ENCODE measurements around the gene PRKCA.
A peak's percentile ranks its signal among the peaks of the same experiment; 100 is the strongest.

PRKCA gene

DNA sequence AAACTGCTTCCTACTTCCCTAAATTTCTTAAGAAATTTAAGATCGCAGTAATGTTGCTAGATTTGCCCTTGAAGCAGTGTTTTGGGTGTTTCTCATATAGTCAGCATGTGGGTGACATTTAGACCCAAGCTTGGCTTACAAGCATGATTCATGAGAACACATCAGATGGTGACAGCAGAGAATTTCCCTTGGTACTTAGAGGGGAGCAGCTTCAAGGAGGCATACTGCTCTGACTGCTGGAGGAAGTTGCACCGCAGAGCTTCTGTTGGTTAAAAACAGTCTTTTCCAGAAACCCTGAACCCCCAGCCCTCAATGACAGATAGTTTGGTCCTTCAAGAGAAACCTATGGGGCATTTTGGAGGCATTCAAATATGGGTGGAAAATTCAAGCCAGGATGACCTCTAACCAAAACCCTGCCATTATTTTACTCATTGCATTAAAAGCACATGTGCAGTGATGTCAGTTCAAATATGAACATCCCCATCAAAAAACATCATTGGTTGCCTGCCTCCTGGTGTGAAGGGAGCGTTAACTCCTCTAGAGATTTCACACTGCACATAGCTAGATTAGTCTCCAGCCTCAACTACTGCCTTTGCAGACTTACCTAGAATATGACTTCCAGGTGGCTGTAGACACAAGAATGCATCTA lies 331.0 kb downstream of the PRKCA start:
- TF ChIP-seq, protein P1, sequence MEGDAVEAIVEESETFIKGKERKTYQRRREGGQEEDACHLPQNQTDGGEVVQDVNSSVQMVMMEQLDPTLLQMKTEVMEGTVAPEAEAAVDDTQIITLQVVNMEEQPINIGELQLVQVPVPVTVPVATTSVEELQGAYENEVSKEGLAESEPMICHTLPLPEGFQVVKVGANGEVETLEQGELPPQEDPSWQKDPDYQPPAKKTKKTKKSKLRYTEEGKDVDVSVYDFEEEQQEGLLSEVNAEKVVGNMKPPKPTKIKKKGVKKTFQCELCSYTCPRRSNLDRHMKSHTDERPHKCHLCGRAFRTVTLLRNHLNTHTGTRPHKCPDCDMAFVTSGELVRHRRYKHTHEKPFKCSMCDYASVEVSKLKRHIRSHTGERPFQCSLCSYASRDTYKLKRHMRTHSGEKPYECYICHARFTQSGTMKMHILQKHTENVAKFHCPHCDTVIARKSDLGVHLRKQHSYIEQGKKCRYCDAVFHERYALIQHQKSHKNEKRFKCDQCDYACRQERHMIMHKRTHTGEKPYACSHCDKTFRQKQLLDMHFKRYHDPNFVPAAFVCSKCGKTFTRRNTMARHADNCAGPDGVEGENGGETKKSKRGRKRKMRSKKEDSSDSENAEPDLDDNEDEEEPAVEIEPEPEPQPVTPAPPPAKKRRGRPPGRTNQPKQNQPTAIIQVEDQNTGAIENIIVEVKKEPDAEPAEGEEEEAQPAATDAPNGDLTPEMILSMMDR (conservative IDR thresholded peaks at IDR 0.05; ENCODE audit: low read depth): no peak
- CTCF ChIA-PET: no interaction called here

DNA sequence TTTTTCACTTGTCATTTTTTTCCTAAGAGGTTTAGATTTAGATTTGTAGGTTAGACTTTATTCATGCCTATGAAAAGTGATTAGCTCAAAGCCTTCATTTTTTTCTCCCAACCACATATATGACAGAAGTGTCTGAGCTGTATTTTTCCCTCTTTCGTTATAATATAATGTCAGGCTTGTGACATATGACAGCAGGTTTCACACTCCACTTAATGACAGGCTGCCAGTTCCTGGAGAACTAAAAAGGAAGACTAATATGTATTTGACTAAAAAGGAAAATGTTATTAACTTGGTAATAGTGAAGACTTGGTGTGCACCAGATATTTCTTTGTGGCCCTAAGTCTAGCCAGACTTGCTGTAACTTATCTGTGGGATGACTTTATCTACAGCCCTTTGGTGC lies 331.8 kb downstream of the PRKCA start:
- no peak overlapping the region for H3K27ac ChIP-seq
- ChIA-PET POLR2A (ENCODE audit: low non-redundant PET) (no interaction called here), CTCF (no interaction called here)
- TF ChIP-seq, protein P1 (conservative IDR thresholded peaks at IDR 0.05; ENCODE audit: low read depth): no peak
- DNase-seq (ENCODE audit: low spot score): no peak

More for the DNA sequence above, 331.0 kb downstream of the PRKCA start:
- POLR2A ChIA-PET (ENCODE audit: low non-redundant PET): no interaction called here
- H3K27ac ChIP-seq: no peak overlapping the region
- no peak for DNase-seq (ENCODE audit: low spot score)

DNA sequence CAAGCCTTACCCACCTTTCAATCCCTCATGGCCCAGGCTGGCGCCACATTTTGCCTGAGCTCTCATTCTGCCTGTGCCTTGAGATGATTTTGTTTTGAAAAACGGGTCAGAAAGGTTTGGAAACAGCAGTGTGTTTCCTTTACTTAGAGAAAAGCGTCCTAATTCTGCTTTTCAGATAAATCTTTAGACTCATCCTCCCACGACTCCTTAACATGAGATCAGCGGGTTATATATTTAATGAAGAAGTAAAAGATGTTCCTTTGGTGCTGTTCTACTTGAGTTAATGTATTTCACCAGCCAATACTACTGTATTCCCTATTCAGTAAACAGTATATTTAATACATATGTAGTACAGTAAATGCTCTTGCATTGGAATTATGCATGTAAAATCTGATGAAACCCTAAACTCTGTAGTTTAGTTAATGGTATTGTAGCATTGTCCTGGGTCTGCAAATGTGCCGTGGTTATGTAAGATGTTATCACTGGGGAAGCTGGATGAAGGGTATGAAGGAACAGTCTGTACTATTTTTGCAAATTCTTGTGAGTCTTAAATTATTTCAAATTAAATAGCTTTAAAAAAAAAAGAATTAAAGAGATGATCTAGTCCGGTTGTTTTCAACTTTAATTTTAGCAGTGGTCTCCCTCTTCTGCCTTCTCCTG lies 333.1 kb downstream of the PRKCA start:
- TF ChIP-seq, protein P1 (conservative IDR thresholded peaks at IDR 0.05; ENCODE audit: low read depth): no peak
- no peak for DNase-seq (ENCODE audit: low spot score)
- no peak overlapping the region for H3K27ac ChIP-seq
- CTCF ChIA-PET: no interaction called here
- POLR2A ChIA-PET (ENCODE audit: low non-redundant PET): no interaction called here

DNA sequence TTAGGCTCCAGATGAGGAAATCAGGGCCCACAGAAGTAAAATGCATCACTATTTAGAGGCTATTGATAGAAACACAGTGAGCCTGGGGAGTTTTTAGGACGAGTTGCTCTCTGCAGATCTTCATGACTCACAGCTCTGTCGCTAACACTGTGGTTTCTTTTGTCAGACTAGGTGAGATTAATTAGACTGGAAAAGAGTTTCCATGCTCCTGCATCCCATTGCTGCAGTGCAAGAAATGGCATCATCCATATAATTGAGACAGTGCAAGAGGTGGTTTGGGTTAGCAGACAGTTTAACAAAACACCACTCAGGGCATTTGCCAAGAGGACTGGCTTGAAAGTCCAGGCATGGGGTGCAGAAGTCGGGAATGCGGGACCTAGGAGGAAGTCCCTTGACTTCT lies 333.7 kb downstream of the PRKCA start:
- POLR2A ChIA-PET (ENCODE audit: low non-redundant PET): no interaction called here
- H3K27ac ChIP-seq: no peak overlapping the region
- TF ChIP-seq, protein P1 (conservative IDR thresholded peaks at IDR 0.05; ENCODE audit: low read depth): no peak
- DNase-seq (ENCODE audit: low spot score): peak; percentile 41
- CTCF ChIA-PET: interaction anchor here (1.1 kb wide), 1 partner anchor 38 kb away, joined by 4 read pairs; no protein-coding TSS in a partner anchor

DNA sequence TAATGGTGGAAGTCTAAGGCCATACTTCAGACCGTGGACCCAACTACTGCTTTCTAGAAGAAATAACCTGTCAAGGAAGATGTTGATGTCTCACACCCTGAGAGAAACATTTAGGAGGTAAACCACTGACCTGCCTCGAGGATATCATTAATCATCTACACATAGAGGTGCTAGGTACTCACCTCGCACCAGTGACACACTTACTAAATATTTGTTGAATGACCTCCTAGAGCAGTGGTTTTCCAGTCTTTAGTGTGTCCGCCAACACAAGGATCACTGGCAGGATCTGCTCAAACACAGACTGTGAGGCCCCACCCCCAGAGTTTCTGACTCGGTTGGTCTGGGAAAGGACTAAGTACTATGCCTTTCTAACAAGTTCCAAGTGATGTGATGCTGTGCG lies 335.1 kb downstream of the PRKCA start:
- ChIA-PET CTCF (no interaction called here), POLR2A (ENCODE audit: low non-redundant PET) (no interaction called here)
- H3K27ac ChIP-seq: no peak overlapping the region
- peak; percentile 62 for DNase-seq (ENCODE audit: low spot score)
- TF ChIP-seq, protein P1 (conservative IDR thresholded peaks at IDR 0.05; ENCODE audit: low read depth): no peak

DNA sequence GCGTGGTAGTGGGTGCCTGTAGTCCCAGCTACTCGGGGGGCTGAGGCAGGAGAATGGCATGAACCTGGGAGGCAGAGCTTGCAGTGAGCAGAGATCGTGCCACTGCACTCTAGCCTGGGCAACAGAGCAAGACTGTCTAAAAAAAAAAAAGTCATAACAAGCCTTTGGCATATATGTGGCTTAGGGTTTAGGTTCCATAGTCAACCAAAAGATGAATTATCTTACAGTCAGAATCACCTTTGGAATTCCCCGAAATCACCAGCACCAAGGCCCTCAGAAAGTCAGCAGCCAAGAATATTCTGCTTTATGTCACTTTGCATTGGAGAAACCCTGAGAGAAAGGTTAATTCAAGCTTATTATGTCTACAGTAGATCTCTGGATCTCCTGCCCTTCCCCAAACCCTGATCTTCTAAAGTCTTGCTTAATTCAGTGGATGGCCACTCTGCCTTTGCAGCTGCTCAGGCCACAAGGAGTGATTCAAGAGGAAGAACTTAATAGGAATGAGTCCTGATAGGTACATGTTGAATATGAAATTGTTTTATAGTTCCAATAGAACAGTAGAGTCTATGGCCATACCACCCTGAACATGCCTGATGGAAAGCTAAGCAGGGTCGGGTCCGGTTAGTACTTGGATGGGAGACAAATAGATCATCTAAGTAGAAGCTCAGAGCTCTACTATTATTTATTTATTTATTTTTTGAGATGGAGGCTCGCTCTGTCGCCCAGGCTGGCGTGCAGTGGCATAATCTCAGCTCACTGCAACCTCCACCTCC lies 336.5 kb downstream of the PRKCA start:
- POLR2A ChIA-PET (ENCODE audit: low non-redundant PET): no interaction called here
- TF ChIP-seq, protein P1 (conservative IDR thresholded peaks at IDR 0.05; ENCODE audit: low read depth): no peak
- H3K27ac ChIP-seq: no peak overlapping the region
- CTCF ChIA-PET: no interaction called here
- no peak for DNase-seq (ENCODE audit: low spot score)
